ENCODE results near the gene LMBR1L. TPM values are rescaled to one million over a fixed set of nuclear protein-coding genes. Genes with fewer than 3 reads are reported as not detected.

LMBR1L gene
- total and polyA plus RNA-seq, 2 of the 13 experiments (the other 11 are each of a cell fraction or from before 2014, with no cell fraction given) = 12.2 to 65.9 TPM

DNA sequence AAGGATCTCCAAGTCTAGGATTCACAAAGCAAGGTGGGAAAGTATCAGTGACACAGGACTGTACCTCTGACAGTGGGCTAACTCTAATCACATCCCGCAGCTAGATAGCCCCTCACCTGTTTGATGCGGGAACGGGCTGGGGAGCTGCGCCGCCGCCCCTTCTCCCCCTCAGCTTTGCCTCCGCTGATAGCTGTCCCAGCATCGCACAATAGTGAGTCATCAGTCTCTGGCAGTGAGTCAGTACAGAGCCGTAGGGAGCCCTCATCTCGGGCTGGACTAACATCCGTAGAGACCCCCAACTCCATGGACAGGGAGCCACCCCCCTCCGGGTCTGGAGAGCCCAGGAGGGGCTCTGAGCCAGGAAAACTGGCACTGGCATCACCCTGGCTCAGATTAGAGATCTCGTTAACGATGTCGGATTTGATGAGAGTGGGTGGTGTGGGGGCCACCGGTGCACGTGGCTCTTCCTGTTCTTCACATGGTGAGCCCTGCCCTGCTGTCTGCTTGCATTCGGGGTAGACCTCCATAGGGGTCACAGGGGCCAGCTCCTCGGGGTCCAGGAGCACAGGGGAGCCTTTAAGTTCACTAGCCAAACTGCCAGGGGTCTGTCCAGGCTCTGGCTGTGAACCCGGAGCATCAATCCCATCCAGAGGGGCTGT lies 61.0 kb downstream of the LMBR1L start:
- Histone ChIP-seq H3K4me3 (replicated peaks in 1 of 3; ENCODE audit: insufficient read depth in 1 of 3, low read depth in 2 of 3, low read length in 3 of 3) (no peak overlapping the region), H4K20me1 (ENCODE audit: insufficient read depth, low read length) (peaks cover 14% of the 10 kb centered on the region; the same call in 1 of the 2 replicates), H3K79me2 (ENCODE audit: insufficient read depth, low read length) (peaks cover 2% of the 10 kb centered on the region), H3K36me3 (replicated peaks in 1 of 2; ENCODE audit: control insufficient read depth in 1 of 2, insufficient read depth in 2 of 2, low read length in 2 of 2) (peaks cover 73 to 96% of the 10 kb centered on the region in 2 experiments), H3K27ac (ENCODE audit: extremely low read length, insufficient read depth, low read length) (no peak overlapping the region), H3K4me1 (ENCODE audit: insufficient read depth, low read length) (no peaks in the 10 kb centered on the region), H3K27me3 (ENCODE audit: control insufficient read depth in 1 of 2, insufficient read depth in 2 of 2, low read length in 2 of 2) (no peaks in the 10 kb centered on the region), H2AFZ (ENCODE audit: low read length) (no peak overlapping the region), H3K9me3 (ENCODE audit: low read length) (no peaks in the 10 kb centered on the region), H3K9ac (ENCODE audit: insufficient read depth, low read depth, low read length) (no peak overlapping the region), H3K4me2 (ENCODE audit: low read depth, low read length) (no peak overlapping the region)
- TF ChIP-seq REPIN1 (CRISPR knock-in tag; IDR thresholded peaks at IDR 0.05; ENCODE audit: borderline replicate concordance, low read depth) = no peak
- TF ChIP-seq ZNF207 (IDR thresholded peaks at IDR 0.05; ENCODE audit: borderline replicate concordance) = no peak
- no peak for TF ChIP-seq AHR (CRISPR knock-in tag; IDR thresholded peaks at IDR 0.05)
- TF ChIP-seq, protein P1, sequence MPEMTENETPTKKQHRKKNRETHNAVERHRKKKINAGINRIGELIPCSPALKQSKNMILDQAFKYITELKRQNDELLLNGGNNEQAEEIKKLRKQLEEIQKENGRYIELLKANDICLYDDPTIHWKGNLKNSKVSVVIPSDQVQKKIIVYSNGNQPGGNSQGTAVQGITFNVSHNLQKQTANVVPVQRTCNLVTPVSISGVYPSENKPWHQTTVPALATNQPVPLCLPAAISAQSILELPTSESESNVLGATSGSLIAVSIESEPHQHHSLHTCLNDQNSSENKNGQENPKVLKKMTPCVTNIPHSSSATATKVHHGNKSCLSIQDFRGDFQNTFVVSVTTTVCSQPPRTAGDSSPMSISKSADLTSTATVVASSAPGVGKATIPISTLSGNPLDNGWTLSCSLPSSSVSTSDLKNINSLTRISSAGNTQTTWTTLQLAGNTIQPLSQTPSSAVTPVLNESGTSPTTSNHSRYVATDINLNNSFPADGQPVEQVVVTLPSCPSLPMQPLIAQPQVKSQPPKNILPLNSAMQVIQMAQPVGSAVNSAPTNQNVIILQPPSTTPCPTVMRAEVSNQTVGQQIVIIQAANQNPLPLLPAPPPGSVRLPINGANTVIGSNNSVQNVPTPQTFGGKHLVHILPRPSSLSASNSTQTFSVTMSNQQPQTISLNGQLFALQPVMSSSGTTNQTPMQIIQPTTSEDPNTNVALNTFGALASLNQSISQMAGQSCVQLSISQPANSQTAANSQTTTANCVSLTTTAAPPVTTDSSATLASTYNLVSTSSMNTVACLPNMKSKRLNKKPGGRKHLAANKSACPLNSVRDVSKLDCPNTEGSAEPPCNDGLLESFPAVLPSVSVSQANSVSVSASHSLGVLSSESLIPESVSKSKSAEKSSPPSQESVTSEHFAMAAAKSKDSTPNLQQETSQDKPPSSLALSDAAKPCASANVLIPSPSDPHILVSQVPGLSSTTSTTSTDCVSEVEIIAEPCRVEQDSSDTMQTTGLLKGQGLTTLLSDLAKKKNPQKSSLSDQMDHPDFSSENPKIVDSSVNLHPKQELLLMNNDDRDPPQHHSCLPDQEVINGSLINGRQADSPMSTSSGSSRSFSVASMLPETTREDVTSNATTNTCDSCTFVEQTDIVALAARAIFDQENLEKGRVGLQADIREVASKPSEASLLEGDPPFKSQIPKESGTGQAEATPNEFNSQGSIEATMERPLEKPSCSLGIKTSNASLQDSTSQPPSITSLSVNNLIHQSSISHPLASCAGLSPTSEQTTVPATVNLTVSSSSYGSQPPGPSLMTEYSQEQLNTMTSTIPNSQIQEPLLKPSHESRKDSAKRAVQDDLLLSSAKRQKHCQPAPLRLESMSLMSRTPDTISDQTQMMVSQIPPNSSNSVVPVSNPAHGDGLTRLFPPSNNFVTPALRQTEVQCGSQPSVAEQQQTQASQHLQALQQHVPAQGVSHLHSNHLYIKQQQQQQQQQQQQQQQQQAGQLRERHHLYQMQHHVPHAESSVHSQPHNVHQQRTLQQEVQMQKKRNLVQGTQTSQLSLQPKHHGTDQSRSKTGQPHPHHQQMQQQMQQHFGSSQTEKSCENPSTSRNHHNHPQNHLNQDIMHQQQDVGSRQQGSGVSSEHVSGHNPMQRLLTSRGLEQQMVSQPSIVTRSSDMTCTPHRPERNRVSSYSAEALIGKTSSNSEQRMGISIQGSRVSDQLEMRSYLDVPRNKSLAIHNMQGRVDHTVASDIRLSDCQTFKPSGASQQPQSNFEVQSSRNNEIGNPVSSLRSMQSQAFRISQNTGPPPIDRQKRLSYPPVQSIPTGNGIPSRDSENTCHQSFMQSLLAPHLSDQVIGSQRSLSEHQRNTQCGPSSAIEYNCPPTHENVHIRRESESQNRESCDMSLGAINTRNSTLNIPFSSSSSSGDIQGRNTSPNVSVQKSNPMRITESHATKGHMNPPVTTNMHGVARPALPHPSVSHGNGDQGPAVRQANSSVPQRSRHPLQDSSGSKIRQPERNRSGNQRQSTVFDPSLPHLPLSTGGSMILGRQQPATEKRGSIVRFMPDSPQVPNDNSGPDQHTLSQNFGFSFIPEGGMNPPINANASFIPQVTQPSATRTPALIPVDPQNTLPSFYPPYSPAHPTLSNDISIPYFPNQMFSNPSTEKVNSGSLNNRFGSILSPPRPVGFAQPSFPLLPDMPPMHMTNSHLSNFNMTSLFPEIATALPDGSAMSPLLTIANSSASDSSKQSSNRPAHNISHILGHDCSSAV (CRISPR knock-in tag; IDR thresholded peaks at IDR 0.05; ENCODE audit: borderline replicate concordance) = no peak
- no peak for TF ChIP-seq JUND (CRISPR knock-in tag; IDR thresholded peaks at IDR 0.05)
- TF ChIP-seq HNRNPH1 (optimal IDR thresholded peaks at IDR 0.05; ENCODE audit: low read depth, low read length) = no peak
- no peak for TF ChIP-seq ZBTB3 (CRISPR knock-in tag; IDR thresholded peaks at IDR 0.05; ENCODE audit: borderline replicate concordance, low read depth)
- TF ChIP-seq AGO2 (optimal IDR thresholded peaks at IDR 0.05; ENCODE audit: low read depth, low read length) = peak; percentile 75
- ChIA-PET POLR2A (no interaction called here), CTCF (ENCODE audit: low intra/inter-chr PET ratio, low total read pairs) (no interaction called here)
- in situ Hi-C loops (cut with HindIII; ENCODE audit: extremely low pct_ligation_motif_present, low pct_unique_long_range_greater_than_20kb) = no loop called here
- DNase-seq (ENCODE audit: low spot score) (no peak), ATAC-seq (no peak), FAIRE-seq (no peak)
- no TSS peak for BruUV-seq (replicated peaks)
- intact Hi-C loops (cut with micrococcal nuclease; ENCODE audit: unreplicated experiment) = no loop called here
- 98% methylated on average over 13 of the region's 20 CpGs for WGBS (ENCODE audit: low lambda C conversion rate)
